HG02943 (cell line): ENCODE results near the gene CPAMD8.

ENCODE experiments used
- ATAC-seq: cut with Tn5 transposase; IDR thresholded peaks from one replicate; pipeline ENCODE4 v1.9.1; 2021; ENCODE audit warnings: mild to moderate bottlenecking, low read depth, moderate library complexity; ENCODE audit not compliant: unreplicated experiment

The CPAMD8 gene

GRCh38 chr19:17026706-17027534, at the start of gene CPAMD8:
TSS of gene CPAMD8 (minus strand) at chr19:17026810. CDS start at chr19:17026642, 168 bp downstream.
- no peak for ATAC-seq

DNA sequence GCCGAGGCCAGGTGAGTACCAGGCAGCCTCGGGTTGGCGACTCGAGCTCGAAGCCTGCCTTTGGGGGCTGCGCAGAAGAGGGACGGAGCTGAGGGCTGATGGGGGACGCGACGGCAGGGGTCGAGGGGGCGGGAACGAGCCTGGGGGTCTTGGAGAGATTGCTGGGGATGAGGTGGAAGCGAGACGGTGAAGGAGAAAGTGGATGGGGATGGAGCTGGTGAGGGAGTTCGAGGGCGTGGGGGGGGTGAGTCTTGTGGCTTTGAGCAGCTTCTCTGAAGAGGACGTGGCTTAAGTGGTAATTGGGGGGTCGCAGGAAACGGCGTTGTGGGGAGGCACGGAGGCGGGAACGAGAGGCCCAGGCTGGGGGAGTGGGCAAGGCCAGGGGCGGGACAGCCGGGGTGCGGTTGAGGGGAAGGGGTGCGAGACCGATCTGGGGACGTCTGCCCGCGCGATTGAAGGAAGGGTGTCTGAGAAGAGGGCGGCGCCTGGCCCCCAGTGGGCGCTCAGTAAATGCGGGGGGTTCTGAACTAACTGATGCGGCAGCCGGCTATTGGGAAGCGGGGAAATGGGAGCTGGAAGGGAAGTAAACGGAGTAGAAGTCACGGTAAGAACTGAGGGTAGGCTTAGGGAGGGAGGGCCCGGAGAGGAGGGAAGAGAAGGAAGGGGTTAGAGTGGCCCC, 49.4 kb upstream of the CPAMD8 start:
- ATAC-seq, result no peak

DNA sequence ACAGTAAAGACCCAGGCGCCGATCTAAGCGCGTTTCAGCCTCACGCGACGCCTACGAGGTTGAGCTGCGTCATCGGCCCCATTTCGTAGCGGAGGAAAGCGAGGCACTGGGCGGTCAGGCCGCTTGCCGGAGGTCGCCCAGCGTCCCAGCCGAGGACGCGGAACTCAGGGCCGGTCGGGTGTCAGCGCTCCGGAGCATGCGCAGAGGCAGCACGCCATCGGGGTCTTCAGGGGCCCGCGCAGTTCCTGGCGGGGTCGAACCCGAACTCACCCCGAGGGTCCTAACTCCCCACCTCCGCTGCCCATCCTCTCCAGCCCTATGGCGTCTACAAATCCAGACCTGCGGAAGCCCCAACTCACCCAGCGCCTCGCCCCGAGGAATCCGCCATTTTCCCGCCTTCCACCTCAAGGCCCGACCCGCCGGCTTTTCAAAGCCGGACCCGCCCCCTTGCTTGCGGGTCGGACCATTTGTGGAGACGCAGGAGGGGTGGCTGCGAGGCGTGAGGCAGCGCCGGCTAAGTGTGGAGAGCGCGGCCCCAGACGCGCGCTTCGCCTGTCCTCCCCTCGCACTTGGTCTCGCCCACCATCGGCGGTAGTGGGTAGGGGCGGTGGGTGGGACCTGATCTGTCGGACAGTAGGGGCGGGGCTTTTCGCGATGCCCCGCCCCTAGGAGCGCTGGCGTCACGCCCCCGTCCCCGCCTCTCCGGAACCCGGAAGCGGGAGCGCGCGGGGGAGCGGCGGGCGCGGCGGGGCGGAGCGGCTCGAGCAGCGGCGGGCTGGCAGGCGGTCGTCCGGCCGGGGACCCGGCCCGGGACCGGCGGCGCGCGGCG, 48.6 kb upstream of the CPAMD8 start, which contains the start of the genes HAUS8 and MYO9B:
Gene HAUS8 (minus strand): TSS at position 418 of the 829 bp plus-strand sequence. CDS start 30 bp downstream, at position 388.
Gene MYO9B (plus strand): TSS at position 743 of the 829 bp plus-strand sequence. CDS start 25,941 bp downstream, outside the sequence.
- peak; percentile 62 for ATAC-seq

GRCh38 chr19:17074634-17075034, 48.0 kb upstream of the CPAMD8 start:
- peak; percentile 11 for ATAC-seq

DNA sequence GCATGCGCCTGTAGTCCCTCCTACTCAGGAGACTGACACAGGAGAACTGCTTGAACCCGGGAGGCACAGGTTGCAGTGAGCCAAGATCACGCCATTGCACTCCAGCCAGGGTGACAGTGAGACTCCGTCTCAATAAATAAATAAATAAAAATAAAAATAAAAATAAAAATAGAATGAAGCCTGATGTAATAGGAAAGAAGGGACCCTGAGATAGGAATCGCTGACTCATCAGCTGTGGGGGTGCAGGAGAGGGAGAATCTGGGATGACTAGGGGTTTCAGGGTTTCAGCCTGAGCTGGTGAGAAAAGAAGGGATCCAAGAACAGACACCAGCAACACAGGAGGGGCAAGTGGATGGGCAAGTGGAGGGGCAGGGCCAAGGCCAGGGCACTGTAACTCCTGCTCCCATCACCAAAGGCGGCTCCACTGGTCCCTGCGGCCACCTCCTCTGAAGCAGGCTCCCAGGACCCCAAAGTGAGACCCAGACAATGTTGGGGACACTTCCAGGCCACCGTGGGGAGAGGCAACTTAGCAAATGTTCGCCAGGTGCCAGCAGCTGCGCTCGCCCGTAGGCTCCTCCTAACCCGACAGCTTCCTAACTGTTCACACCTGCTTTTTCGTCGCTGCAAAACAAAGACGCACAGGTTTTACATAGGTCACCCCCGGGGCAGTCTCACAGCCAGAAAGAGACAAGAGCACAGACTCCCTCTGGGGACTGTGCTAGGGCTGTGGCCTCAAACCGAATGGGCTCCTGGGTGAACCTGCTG, 47.4 kb upstream of the CPAMD8 start:
- ATAC-seq, result peak; percentile 7

- no peak for ATAC-seq
Measured at GRCh38 chr19:17070912-17071311, 44.3 kb upstream of the CPAMD8 start.

DNA sequence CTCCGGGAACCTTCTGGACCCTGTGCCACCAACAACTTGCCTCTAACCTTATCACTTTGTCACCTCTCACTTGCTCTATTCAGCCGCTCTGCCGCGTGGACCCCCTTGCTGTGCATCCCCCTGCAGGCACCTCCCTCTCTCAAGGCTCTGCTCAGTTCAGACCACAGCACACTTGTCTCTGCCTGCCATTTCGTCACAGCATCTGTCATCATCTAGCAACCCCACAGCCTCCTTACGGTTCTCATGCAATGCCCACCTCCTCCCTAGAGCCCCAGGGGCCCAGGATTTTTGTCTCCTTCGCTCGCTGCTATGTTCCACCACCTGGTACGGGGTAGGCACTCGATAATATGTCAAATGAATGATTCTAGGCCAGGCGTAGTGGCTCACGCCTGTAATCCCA, 43.8 kb upstream of the CPAMD8 start:
- no peak for ATAC-seq

- ATAC-seq, result no peak
Measured at GRCh38 chr19:17069193-17069592, 42.6 kb upstream of the CPAMD8 start.

GRCh38 chr19:17063428-17063827, 36.8 kb upstream of the CPAMD8 start:
- ATAC-seq, result no peak

DNA sequence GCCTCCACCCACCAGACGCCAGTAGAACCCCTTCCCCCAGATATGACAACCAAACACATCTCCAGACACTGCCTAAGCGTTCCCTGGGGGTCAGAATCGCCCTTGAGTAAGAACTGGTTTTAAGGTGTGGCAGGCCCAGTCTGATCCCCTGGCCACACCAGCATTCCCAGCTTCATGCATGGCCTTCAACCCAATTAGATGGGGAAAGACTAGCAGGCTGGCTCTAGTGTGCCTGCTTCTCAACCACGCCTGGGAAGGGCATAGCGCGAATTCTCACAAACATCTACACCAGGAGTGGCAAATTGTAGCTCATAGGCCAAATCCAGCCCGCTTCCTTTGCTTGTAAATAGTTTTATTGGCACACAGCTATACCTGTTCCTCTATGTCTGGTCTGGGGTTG, 35.1 kb upstream of the CPAMD8 start:
- no peak for ATAC-seq

GRCh38 chr19:17061205-17061604, 34.6 kb upstream of the CPAMD8 start:
- ATAC-seq, result no peak

DNA sequence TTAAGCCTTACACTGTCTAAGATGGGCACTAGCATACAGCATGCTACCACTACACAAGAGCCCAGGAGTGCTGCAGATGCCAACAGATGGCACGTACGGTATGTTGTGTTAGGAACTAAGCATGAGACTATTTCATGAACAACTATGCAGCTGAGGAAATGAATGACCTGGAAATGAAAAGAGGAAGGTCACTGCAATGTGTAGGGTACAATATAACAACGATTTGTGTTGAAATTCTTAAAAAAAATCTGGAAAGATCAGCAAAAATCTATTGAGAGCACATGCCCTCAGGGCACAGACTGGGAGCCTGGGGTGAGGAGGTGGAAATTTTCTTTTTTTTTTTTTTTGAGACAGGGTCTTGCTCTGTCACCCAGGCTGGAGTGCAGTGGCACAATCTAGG, 34.2 kb upstream of the CPAMD8 start:
- no peak for ATAC-seq

DNA sequence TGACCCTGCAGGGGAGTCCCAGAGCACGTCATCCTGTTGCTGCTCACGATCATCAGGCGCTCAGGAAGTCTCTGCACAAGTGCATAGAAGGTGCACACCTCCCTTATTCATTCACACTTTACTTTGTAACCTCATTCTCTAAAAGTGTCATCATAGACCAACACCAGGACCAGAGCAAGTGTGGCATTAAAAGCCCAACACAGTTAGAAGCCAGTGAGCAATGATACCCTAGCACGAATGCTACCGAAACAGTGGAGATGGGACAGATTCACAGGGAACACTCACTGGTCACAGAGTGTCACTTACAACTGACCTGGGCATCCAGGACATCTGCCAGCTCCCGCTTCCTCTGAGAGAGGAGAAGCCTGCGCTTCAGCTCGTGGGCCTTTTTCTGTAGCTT, 31.6 kb upstream of the CPAMD8 start:
- ATAC-seq, result no peak

GRCh38 chr19:17055636-17056035, 29.0 kb upstream of the CPAMD8 start:
- ATAC-seq, result no peak

GRCh38 chr19:17054746-17055145, 28.1 kb upstream of the CPAMD8 start:
- no peak for ATAC-seq

GRCh38 chr19:17052439-17052838, 25.8 kb upstream of the CPAMD8 start:
- no peak for ATAC-seq

- ATAC-seq, result no peak
Measured at GRCh38 chr19:17049711-17050280, 23.2 kb upstream of the CPAMD8 start.

- no peak for ATAC-seq
Measured at GRCh38 chr19:17048885-17049453, 22.4 kb upstream of the CPAMD8 start.

DNA sequence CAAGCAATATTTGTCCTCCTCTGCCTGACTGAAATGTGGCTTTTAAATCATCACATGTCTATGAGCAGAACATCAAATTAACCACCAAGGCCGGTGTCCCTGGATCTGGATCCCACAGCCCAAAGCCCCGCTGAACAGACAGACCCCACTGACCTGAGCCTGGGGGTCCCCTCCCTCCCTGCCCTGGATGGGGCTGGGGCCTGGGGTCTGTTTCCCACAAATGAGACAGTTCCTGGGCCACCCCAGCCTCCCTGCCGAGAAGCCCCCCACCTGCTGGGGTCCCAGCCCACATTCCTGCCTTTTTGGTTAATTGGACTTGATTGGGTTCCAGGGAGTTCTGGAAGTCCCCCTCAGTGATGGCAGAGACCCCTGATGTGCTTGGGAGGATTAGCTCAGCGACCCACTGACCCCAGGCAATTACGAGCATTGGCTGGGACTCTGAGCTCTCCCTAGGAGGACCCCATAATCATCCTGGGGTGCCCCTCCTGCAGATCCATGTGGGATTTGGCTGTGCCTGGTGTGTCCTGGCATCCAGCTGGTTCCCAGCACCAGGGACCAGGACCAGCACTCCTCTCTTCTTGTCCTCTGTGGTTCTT, 19.4 kb upstream of the CPAMD8 start:
- no peak for ATAC-seq
